ENCODE results near the gene SLCO3A1.

Gene SLCO3A1

GRCh38 chr15:91861223-91861622, 7.7 kb downstream of the SLCO3A1 start:
- DNase-seq (ENCODE audit: low spot score): peak; percentile 40

- DNase-seq (ENCODE audit: low spot score): no peak
These were observed 9.5 kb downstream of the SLCO3A1 start for GRCh38 chr15:91862891-91863504.

- no peak for DNase-seq (ENCODE audit: low spot score)
These were observed 10.2 kb downstream of the SLCO3A1 start for GRCh38 chr15:91863621-91864255.

GRCh38 chr15:91864664-91865063, 11.2 kb downstream of the SLCO3A1 start:
- peak; percentile 70 for DNase-seq (ENCODE audit: low spot score)

- no peak for DNase-seq (ENCODE audit: low spot score)
These were observed 12.0 kb downstream of the SLCO3A1 start for GRCh38 chr15:91865486-91865885.

- DNase-seq (ENCODE audit: low spot score): no peak
These were observed 12.4 kb downstream of the SLCO3A1 start for GRCh38 chr15:91865950-91866349.

GRCh38 chr15:91866371-91866905, 12.9 kb downstream of the SLCO3A1 start:
- DNase-seq (ENCODE audit: low spot score): no peak

- no peak for DNase-seq (ENCODE audit: low spot score)
These were observed 13.5 kb downstream of the SLCO3A1 start for GRCh38 chr15:91866971-91867372.

GRCh38 chr15:91867581-91868026, 14.1 kb downstream of the SLCO3A1 start:
- no peak for DNase-seq (ENCODE audit: low spot score)

- no peak for DNase-seq (ENCODE audit: low spot score)
These were observed 17.5 kb downstream of the SLCO3A1 start for GRCh38 chr15:91870876-91871537.

GRCh38 chr15:91871837-91872236, 18.3 kb downstream of the SLCO3A1 start:
- DNase-seq (ENCODE audit: low spot score): no peak

- DNase-seq (ENCODE audit: low spot score): no peak
These were observed 19.0 kb downstream of the SLCO3A1 start for GRCh38 chr15:91872356-91873137.

- DNase-seq (ENCODE audit: low spot score): no peak
These were observed 19.6 kb downstream of the SLCO3A1 start for GRCh38 chr15:91873138-91873536.

- DNase-seq (ENCODE audit: low spot score): no peak
These were observed 20.7 kb downstream of the SLCO3A1 start for GRCh38 chr15:91874171-91874570.

GRCh38 chr15:91874992-91875660, 21.6 kb downstream of the SLCO3A1 start:
- no peak for DNase-seq (ENCODE audit: low spot score)

- DNase-seq (ENCODE audit: low spot score): no peak
These were observed 22.7 kb downstream of the SLCO3A1 start for GRCh38 chr15:91876187-91876586.

- no peak for DNase-seq (ENCODE audit: low spot score)
These were observed 24.9 kb downstream of the SLCO3A1 start for GRCh38 chr15:91878319-91878870.

GRCh38 chr15:91879158-91879557, 25.6 kb downstream of the SLCO3A1 start:
- no peak for DNase-seq (ENCODE audit: low spot score)

GRCh38 chr15:91880373-91880772, 26.9 kb downstream of the SLCO3A1 start:
- DNase-seq (ENCODE audit: low spot score): no peak

GRCh38 chr15:91881569-91882297, 28.2 kb downstream of the SLCO3A1 start:
- DNase-seq (ENCODE audit: low spot score): no peak

Measured in germinal center (tissue), 1 donor.